HepG2 (cell line): ENCODE measurements around the gene NPAS2. TPM values are rescaled to one million over a fixed set of nuclear protein-coding genes. Genes with fewer than 3 reads are reported as not detected.

Experiments used
- ATAC-seq: fragments of 200-7000 bp; cut with Tn5 transposase; 3 replicates; pipeline ENCODE4 v1.9.1; 2020; ENCODE audit warnings: mild to moderate bottlenecking, moderate library complexity
- BruUV-seq: library from RNA; stranded (reverse); fragments of 400-500 nt; replicated peaks from 2 replicates; lab custom pipeline; 2021; lab: Mats Ljungman, UMichigan
- CTCF ChIA-PET: fragments of 300-600 bp; formaldehyde crosslinking; extraction: SDS; loops from one replicate; lab custom pipeline; 2021; ENCODE audit warnings: low total read pairs, inconsistent platforms, low intra/inter-chr PET ratio; lab: Yijun Ruan, JAX
- POLR2A ChIA-PET: fragments of 350-600 bp; sonication (Branson Sonifier 250); formaldehyde crosslinking; loops from one replicate; lab custom pipeline; 2020; ENCODE audit warnings: antibody characterized with exemption, inconsistent platforms; lab: Yijun Ruan, JAX
- DNase-seq: peaks from one replicate; pipeline ENCODE4 v3.0.0-alpha.2; 2015; ENCODE audit warnings: low spot score
- FAIRE-seq: peaks from 3 replicates; lab custom pipeline; 2011; peaks lifted over from hg19 to GRCh38; lab: Jason Lieb, UNC
- H2AFZ ChIP-seq: one replicate; pipeline ENCODE4 v1.6.1; 2011; ENCODE audit warnings: low read length, inconsistent platforms
- H3K27ac ChIP-seq: fragments of 300-600 bp; 3 replicates; pipeline ENCODE4 v1.8.0; 2011; ENCODE audit warnings: mixed run types, mild to moderate bottlenecking, mixed read lengths, low read length, inconsistent platforms; ENCODE audit not compliant: insufficient read depth; ENCODE audit errors: extremely low read length
- H3K27me3 ChIP-seq, 2 experiments: fragments of 200-600 bp in 1 of 2; 2 replicates in 1 of 2; 3 replicates in 1 of 2; pipeline versions ENCODE4 v1.6.0 to v1.8.0; 2011; ENCODE audit warnings: low read length in 2 of 2, mild to moderate bottlenecking in 2 of 2, moderate library complexity in 2 of 2, inconsistent platforms in 1 of 2; ENCODE audit not compliant: insufficient read depth in 2 of 2, control insufficient read depth in 1 of 2
- H3K36me3 ChIP-seq, 2 experiments: fragments of 200-600 bp in 1 of 2; replicated peaks in 1 of 2; 2 replicates in 1 of 2; 3 replicates in 1 of 2; pipeline versions ENCODE4 v1.5.1 to v1.8.0; 2011; ENCODE audit warnings: low read length in 2 of 2, inconsistent platforms in 1 of 2; ENCODE audit not compliant: insufficient read depth in 2 of 2, control insufficient read depth in 1 of 2
- H3K4me1 ChIP-seq: 2 replicates; pipeline ENCODE4 v1.5.1; 2012; ENCODE audit warnings: low read length, inconsistent platforms; ENCODE audit not compliant: insufficient read depth
- H3K4me2 ChIP-seq: 2 replicates; pipeline ENCODE4 v1.6.0; 2011; ENCODE audit warnings: low read depth, low read length, inconsistent platforms
- H3K4me3 ChIP-seq, 3 experiments: fragments of 200-600 bp in 1 of 3; sonication (generic), shearing (Covaris generic) in 1 of 3; replicated peaks in 1 of 3; 2 replicates each; pipeline ENCODE4 v1.5.1; 2011 to 2016; ENCODE audit warnings: low read length in 3 of 3, inconsistent platforms in 2 of 3, low read depth in 2 of 3, mild to moderate bottlenecking in 2 of 3, control low read depth in 1 of 3, mixed read lengths in 1 of 3; ENCODE audit not compliant: insufficient read depth in 1 of 3
- H3K79me2 ChIP-seq: one replicate; pipeline ENCODE4 v1.6.1; 2011; ENCODE audit warnings: low read length, inconsistent platforms; ENCODE audit not compliant: insufficient read depth
- H3K9ac ChIP-seq: 2 replicates; pipeline ENCODE4 v1.6.0; 2011; ENCODE audit warnings: mild to moderate bottlenecking, low read depth, low read length, inconsistent platforms; ENCODE audit not compliant: insufficient read depth
- H3K9me3 ChIP-seq: 2 replicates; pipeline ENCODE4 v1.5.1; 2012; ENCODE audit warnings: mild to moderate bottlenecking, low read length
- H4K20me1 ChIP-seq: 2 replicates; pipeline ENCODE4 v1.6.0; 2011; ENCODE audit warnings: inconsistent platforms, mild to moderate bottlenecking, low read length, moderate library complexity; ENCODE audit not compliant: insufficient read depth
- CENPX ChIP-seq: sonication (generic); formaldehyde crosslinking; IDR thresholded peaks from 2 replicates; pipeline ENCODE4 v1.9.0; 2021; ENCODE audit warnings: mild to moderate bottlenecking, missing genetic modification reagents, moderate library complexity
- HOXA3 ChIP-seq: sonication (generic); formaldehyde crosslinking; IDR thresholded peaks from 2 replicates; pipeline ENCODE4 v1.5.0; 2020; ENCODE audit warnings: missing genetic modification reagents
- PHB2 ChIP-seq: fragments of 450-650 bp; IDR thresholded peaks from 2 replicates; pipeline ENCODE4 v1.6.1; 2018; ENCODE audit not compliant: partially characterized antibody
- SATB2 ChIP-seq: sonication (generic); formaldehyde crosslinking; IDR thresholded peaks from 2 replicates; pipeline ENCODE4 v1.5.0; 2020; ENCODE audit warnings: missing genetic modification reagents
- SP5 ChIP-seq: IDR thresholded peaks from 2 replicates; pipeline ENCODE4 v1.6.1; 2016; ENCODE audit warnings: low read depth, borderline replicate concordance
- ZNF781 ChIP-seq: sonication (generic); formaldehyde crosslinking; IDR thresholded peaks from 2 replicates; pipeline ENCODE4 v1.5.1; 2020; ENCODE audit warnings: borderline replicate concordance, mild to moderate bottlenecking, missing genetic modification reagents; ENCODE audit errors: not compliant biosample characterization
- ZNF891 ChIP-seq: sonication (generic); formaldehyde crosslinking; IDR thresholded peaks from 2 replicates; pipeline ENCODE4 v1.5.0; 2020; ENCODE audit warnings: mild to moderate bottlenecking, missing genetic modification reagents
- WGBS: methylation state at CpG from one replicate; pipeline ENCODE4 v1.1.6; 2017; ENCODE audit warnings: low lambda C conversion rate; 5-methylcytosine and 5-hydroxymethylcytosine counted together
- in situ Hi-C: cut with HindIII; loops from 2 replicates; pipeline ENCODE4 v1.10.0; 2017; ENCODE audit warnings: low pct_unique_long_range_greater_than_20kb; ENCODE audit not compliant: extremely low pct_ligation_motif_present
- intact Hi-C: fragments of 100-400 bp; cut with micrococcal nuclease; formaldehyde crosslinking; loops from one replicate; pipeline ENCODE4 v1.10.0; 2022; ENCODE audit not compliant: unreplicated experiment
- polyA plus RNA-seq, 8 experiments: library from polyadenylated mRNA; depleted of rRNA in 3 of 8; stranded (reverse) in 7 of 8; unstranded in 1 of 8; fragments of >200 nt; fragmentation: Illumina TruSeq in 4 of 8; extraction: Trizol in 4 of 8; gene quantifications; 2 replicates each; pipeline versions ENCODE4 v1.2.1 to v1.2.3, GENCODE V29; 2011 to 2016; ENCODE audit warnings: low read depth in 4 of 8, missing spikeins in 1 of 8, mixed read lengths in 1 of 8; ENCODE audit not compliant: insufficient read depth in 1 of 8
- total RNA-seq, 5 experiments: library from RNA; depleted of rRNA; stranded (reverse); fragments of >200 nt; fragmentation: Illumina TruSeq; extraction: Trizol; gene quantifications; 2 replicates each; pipeline ENCODE4 v1.2.3, GENCODE V29; 2016; ENCODE audit warnings: low read depth in 1 of 5
- TF ChIP-seq, protein P1 (sequence below): sonication (generic); formaldehyde crosslinking; IDR thresholded peaks from 2 replicates; pipeline ENCODE4 v1.8.1; 2022; ENCODE audit warnings: low read depth, mild to moderate bottlenecking, missing genetic modification reagents
- TF ChIP-seq, protein P2 (sequence below): sonication (generic); formaldehyde crosslinking; IDR thresholded peaks from 2 replicates; pipeline ENCODE4 v1.9.0; 2022; ENCODE audit warnings: low read depth, missing genetic modification reagents
- TF ChIP-seq, protein P3 (sequence below): sonication (generic); formaldehyde crosslinking; IDR thresholded peaks from 2 replicates; pipeline ENCODE4 v1.9.0; 2022; ENCODE audit warnings: missing genetic modification reagents, mild to moderate bottlenecking, borderline replicate concordance

NPAS2 gene
- total and polyA plus RNA-seq, 2 of the 13 experiments (the other 11 are each of a cell fraction or from before 2014, with no cell fraction given) = 14.8 to 37.5 TPM

DNA sequence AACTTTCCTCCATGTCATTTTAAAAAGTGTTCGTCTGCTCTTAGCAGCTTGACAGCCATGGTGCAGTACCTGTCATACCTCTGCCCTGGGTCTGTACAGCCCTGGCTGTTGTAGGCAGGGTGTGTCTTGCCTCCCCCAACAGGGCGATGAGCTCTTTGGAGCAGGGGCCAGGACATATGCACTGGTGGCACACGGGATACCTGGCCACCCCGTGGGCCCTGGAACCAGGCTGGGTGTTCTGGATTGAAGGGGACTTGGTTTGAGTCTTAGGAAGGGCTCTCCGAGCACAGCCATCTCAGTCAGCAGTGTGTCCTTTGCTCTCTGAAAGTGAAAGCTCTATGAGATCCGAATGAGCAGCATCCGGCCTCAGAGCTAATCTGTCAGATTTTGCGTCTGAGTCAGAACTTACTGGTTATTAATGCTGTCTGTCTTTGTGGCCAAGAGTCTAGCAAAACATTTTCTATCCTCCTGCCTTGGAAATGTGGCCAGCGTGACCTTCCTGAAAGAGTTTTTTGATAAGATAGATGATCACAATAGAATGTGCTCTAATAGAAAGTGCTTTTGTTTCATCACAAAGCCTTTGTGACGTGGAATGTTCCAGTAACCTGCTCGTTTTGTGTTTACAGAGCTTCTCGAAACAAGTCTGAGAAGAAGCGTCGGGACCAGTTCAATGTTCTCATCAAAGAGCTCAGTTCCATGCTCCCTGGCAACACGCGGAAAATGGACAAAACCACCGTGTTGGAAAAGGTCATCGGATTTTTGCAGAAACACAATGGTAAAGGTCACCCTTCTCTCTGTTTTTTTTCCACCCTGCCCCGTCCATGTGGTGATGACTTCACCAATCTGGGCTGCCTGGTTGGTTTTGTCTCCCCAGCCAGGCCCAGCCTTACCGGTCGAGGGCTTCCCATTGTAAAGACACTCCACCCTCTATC lies 104.8 kb downstream of the NPAS2 start (continued):
- TF ChIP-seq ZNF891 = no peak

- H3K4me2 ChIP-seq = no peak overlapping the region
- no peaks in the 10 kb centered on the region for H3K9me3 ChIP-seq
- FAIRE-seq (no peak), DNase-seq (no peak), ATAC-seq (no peak)
- intact Hi-C loops = no loop called here
- H3K27ac ChIP-seq = no peak overlapping the region
- no peaks in the 10 kb centered on the region for H3K4me1 ChIP-seq
- no peak overlapping the region for H3K4me3 ChIP-seq
- BruUV-seq = no TSS peak
- POLR2A ChIA-PET = no interaction called here
- no peaks in the 10 kb centered on the region for H3K27me3 ChIP-seq
- H2AFZ ChIP-seq = no peak overlapping the region
- TF ChIP-seq SP5 (no peak), HOXA3 (no peak), SATB2 (CRISPR knock-in tag) (no peak), CENPX (CRISPR knock-in tag) (no peak), ZNF781 (CRISPR knock-in tag) (no peak), PHB2 (no peak)
- TF ChIP-seq, protein P1, sequence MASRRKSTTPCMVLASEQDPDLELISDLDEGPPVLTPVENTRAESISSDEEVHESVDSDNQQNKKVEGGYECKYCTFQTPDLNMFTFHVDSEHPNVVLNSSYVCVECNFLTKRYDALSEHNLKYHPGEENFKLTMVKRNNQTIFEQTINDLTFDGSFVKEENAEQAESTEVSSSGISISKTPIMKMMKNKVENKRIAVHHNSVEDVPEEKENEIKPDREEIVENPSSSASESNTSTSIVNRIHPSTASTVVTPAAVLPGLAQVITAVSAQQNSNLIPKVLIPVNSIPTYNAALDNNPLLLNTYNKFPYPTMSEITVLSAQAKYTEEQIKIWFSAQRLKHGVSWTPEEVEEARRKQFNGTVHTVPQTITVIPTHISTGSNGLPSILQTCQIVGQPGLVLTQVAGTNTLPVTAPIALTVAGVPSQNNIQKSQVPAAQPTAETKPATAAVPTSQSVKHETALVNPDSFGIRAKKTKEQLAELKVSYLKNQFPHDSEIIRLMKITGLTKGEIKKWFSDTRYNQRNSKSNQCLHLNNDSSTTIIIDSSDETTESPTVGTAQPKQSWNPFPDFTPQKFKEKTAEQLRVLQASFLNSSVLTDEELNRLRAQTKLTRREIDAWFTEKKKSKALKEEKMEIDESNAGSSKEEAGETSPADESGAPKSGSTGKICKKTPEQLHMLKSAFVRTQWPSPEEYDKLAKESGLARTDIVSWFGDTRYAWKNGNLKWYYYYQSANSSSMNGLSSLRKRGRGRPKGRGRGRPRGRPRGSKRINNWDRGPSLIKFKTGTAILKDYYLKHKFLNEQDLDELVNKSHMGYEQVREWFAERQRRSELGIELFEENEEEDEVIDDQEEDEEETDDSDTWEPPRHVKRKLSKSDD (CRISPR knock-in tag) = no peak
- TF ChIP-seq, protein P2, sequence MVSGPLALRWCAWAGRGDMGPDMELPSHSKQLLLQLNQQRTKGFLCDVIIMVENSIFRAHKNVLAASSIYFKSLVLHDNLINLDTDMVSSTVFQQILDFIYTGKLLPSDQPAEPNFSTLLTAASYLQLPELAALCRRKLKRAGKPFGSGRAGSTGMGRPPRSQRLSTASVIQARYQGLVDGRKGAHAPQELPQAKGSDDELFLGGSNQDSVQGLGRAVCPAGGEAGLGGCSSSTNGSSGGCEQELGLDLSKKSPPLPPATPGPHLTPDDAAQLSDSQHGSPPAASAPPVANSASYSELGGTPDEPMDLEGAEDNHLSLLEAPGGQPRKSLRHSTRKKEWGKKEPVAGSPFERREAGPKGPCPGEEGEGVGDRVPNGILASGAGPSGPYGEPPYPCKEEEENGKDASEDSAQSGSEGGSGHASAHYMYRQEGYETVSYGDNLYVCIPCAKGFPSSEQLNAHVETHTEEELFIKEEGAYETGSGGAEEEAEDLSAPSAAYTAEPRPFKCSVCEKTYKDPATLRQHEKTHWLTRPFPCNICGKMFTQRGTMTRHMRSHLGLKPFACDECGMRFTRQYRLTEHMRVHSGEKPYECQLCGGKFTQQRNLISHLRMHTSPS = no peak
- TF ChIP-seq, protein P3, sequence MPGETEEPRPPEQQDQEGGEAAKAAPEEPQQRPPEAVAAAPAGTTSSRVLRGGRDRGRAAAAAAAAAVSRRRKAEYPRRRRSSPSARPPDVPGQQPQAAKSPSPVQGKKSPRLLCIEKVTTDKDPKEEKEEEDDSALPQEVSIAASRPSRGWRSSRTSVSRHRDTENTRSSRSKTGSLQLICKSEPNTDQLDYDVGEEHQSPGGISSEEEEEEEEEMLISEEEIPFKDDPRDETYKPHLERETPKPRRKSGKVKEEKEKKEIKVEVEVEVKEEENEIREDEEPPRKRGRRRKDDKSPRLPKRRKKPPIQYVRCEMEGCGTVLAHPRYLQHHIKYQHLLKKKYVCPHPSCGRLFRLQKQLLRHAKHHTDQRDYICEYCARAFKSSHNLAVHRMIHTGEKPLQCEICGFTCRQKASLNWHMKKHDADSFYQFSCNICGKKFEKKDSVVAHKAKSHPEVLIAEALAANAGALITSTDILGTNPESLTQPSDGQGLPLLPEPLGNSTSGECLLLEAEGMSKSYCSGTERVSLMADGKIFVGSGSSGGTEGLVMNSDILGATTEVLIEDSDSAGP (CRISPR knock-in tag) = no peak
- TF ChIP-seq, all 625 proteins: peak for 0
- Histone ChIP-seq H4K20me1 (no peaks in the 10 kb centered on the region), H3K9ac (no peak overlapping the region), H3K79me2 (no peaks in the 10 kb centered on the region), H3K36me3 (peaks cover 29 to 84% of the 10 kb centered on the region in 2 experiments)
- 94% methylated on average over 6 of the region's 6 CpGs for WGBS
- CTCF ChIA-PET = no interaction called here
- in situ Hi-C loops = no loop called here
These were observed 108.3 kb downstream of the NPAS2 start for GRCh38 chr2:100928235-100928634.
